Cerebellar nuclear complex (tissue), 1 donor: ENCODE results near the gene NOX5.

ENCODE experiments used
- DNase-seq, 2 experiments: peaks; one replicate each; lab custom pipeline; 2025; lab: John Stamatoyannopoulos, UW

Gene NOX5

GRCh38 chr15:68991723-68992122 lies 22.8 kb upstream of the NOX5 start:
- DNase-seq = peak in 1 of 2 experiments; percentile 20

GRCh38 chr15:68992696-68993095 lies 21.8 kb upstream of the NOX5 start:
- no peak for DNase-seq

- DNase-seq = no peak
These were observed 21.2 kb upstream of the NOX5 start for GRCh38 chr15:68993276-68993675.

DNA sequence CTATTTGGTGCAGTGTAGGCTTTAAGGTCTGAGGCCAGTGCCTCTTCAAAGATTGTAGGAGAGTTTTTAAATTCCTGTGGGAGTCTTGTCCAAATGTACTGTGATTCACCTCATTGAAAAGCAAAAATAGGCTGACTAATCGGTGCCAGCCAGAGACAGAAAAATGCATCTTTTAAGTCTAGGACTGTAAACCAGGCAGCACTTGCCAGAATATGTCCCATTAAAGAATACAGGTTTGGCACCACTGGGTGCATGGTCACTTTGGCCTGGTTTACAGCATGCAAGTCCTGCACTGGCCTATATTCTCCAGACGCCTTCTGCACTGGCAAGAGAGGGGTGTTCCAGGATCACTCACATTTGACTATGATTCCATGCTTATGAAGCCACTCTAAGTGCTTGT lies 20.3 kb upstream of the NOX5 start:
- DNase-seq = no peak

GRCh38 chr15:68994981-68995761 lies 19.3 kb upstream of the NOX5 start:
- DNase-seq = no peak

DNA sequence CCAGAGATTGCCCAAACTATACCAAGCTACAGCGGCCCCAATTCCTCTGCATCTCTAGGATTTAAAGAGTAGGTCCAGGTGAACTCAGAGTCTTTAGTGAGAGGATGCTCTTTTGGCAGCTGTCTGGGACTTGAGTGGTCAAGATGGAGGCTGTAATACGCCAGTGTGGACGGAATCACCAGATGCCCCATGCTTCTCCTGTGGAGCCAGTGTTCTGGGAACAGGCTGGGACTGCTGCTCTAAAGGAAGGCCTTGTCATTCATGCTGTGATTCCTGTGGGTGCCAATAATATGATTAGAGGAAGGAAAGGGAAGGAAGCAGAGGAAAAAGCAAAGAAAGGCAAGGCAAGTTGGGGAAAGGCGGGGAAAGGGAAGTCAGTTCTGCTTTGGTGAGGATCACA lies 17.4 kb upstream of the NOX5 start:
- DNase-seq = no peak

DNA sequence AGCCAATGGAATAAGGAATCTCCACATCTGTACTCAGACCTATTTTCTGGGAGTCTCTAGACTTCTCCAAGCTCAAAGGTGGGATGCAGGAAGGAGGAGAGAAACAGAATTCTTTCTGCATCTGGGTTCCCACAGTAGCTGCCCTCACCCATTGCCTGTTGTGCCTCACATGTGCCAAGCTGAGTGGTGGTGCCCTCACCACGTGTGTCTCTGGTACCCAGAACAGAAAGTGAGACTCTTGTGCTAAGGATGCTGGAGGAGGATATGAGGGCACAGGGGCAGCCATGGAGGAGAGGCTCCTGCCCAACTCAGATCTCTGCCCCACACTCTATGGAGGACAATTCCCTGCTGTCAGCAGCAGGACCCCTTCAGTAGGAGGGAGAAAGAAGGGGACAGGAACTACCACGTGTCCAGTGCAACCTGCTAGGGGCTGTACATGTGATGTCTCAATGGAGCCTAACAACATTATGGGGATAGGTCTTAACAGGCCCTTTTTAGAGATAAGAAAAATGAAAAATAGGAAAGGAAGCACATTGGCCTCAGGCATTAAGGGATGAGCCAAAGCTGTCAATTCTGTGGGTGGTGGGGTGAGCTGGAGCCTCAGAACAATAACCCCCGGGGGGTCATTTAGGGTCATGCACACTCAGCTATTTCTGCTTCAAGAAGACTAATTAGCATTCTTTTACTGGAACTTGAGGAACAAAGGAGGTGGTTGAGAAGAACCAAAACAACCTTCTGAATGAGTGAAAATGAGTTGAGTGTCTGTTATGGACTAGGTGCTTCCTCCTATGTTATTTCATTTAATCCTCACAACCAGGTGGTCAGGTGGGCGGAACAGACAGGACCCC lies 16.3 kb upstream of the NOX5 start:
- DNase-seq = no peak

GRCh38 chr15:68999091-68999490 lies 15.4 kb upstream of the NOX5 start:
- no peak for DNase-seq

- no peak for DNase-seq
These were observed 14.4 kb upstream of the NOX5 start for GRCh38 chr15:69000091-69000490.

- no peak for DNase-seq
These were observed 13.6 kb upstream of the NOX5 start for GRCh38 chr15:69000725-69001503.

GRCh38 chr15:69002783-69003182 lies 11.7 kb upstream of the NOX5 start:
- no peak for DNase-seq

GRCh38 chr15:69004011-69004410 lies 10.5 kb upstream of the NOX5 start:
- DNase-seq = no peak

- DNase-seq = no peak
These were observed 6.4 kb upstream of the NOX5 start for GRCh38 chr15:69008056-69008455.

DNA sequence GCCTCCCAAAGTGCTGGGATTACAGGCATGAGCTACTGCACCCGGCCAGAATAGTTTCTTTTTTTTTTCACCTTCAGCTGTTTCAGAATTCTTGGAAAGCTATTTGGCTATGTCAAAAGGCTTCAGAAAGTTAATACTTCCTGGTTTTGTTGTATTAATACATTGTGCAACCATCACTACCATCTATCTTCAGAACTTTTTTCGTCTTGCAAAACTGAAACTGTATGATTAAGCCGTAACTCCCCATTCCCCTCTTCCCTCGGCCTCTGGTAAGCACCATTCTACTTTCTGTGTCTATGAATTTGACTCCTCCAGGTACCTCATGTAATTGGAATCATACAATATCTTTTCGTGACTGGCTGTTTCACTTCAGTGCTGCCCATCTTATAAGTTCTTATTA lies 5.2 kb upstream of the NOX5 start:
- no peak for DNase-seq

DNA sequence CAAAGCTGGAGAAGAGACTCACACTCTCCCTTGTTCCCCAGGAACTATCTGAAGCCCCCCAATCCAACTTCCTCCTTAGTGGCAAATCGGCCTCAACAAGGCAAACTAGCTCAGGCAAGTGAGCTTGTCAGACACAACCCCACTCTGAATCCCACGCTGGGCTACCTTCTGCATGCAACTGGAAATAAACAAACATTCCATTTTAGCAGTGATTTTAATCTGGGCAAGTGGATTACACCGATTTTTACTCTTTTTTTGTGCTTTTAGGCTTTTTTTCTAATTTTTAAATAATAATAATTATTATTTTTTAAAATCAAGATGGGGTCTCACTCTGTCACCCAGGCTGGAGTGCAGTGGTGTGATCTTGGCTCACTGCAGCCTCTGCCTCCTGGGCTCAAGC lies 2.9 kb upstream of the NOX5 start:
- no peak for DNase-seq

DNA sequence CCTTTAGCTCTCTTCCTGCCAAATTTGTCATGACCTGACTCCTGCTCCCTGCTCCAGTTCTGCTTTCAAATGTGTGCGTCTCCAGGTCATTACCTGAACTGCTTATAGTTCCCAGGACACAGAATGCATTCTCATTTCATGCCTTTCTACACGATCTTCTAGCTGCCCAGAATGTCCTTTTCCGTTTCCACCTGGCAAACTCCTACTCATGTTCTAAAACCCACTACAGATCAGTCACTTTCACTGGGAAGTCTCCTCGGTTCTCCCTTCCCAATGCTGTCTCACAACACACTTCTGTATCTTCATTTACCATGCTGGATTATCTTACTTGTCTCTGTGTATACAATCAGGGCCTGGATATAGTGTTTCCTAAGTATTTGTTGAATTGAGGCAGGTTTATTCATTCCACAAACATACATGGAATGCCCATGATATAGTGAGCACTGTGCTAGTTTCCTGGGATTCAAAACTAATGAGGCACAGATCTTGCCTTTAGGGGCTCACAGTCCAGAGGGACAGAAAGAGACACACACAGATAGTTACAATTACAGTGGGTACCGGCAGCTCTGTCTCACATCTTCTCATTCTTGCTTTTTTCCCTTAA lies 1.6 kb upstream of the NOX5 start:
- DNase-seq = no peak

DNA sequence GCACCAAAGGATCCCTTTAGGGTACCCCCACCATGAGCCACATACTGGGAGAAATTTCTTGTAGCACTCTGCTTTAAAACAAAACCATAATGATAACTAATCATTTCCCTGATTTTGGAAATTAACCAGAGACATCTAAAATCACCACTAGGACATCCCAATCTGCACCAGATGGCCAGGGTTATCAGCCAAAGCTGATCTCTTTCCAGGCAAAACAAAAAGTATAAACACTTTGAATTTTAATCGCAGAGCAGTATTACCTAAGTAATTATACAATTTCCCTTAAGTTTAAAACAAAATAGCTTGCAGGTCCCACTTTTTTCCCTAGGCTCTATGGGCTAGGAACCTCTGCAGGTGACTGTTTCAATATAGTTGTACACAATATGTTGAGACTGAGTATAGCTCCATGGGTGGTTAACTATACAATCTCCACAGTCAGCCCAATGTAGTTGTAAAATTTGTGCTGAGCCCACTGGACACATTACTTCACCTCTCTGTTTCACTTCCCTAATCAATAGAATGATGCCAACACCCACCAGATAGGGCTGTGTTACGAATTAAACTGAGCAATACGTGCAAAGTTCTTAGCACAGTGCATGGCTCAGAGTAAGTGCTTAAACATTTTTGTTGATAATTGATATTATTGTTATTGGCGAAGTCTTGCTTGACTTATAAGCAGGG lies 629 bp upstream of the NOX5 start:
- no peak for DNase-seq

GRCh38 chr15:69015591-69015990 lies 1.1 kb downstream of the NOX5 start:
- DNase-seq = no peak

DNA sequence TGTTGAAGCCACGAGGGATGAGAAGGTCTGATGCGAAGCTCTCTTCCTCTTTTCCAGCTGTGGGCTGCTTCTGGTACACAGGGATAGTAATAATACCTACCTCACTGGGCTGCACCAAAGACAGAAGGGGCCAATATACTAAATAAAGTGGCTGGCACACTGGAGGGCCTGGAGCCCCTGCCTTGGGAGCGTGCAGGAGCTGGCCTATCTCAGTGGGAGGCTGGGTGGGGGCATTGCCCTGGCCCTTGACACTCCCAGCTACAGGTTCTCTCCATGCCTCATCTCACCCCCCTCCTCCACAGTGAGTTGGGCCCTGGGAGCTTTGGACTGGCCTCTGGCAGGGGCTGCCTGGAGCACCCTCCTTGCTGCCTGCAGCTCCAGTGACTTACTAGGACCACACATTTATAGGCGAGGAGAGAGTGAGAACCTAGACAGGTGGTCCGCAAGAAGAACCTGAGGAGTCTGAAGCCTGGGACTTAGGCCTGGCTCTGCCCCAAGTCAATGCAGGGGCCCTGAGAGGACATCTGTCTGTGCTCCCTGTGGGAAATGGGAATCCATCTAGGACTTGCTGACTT lies 1.6 kb downstream of the NOX5 start:
- DNase-seq = no peak

GRCh38 chr15:69017978-69018377 lies 3.5 kb downstream of the NOX5 start:
- DNase-seq = no peak

- no peak for DNase-seq
These were observed 4.5 kb downstream of the NOX5 start for GRCh38 chr15:69018951-69019350.
